GM10248 (cell line): ENCODE measurements around the gene MSRB1.

Experiments
- CTCF ChIA-PET: fragments of 300-600 bp; sonication (Branson Sonifier 250); formaldehyde crosslinking; extraction: SDS; loops from one replicate; lab custom pipeline; 2021; ENCODE audit warnings: antibody characterized with exemption; lab: Yijun Ruan, JAX
- POLR2A ChIA-PET: fragments of 350-650 bp; sonication (Branson Sonifier 250); formaldehyde crosslinking; extraction: SDS; loops from one replicate; lab custom pipeline; 2020; ENCODE audit warnings: antibody characterized with exemption; lab: Yijun Ruan, JAX
- DNase-seq: peaks from one replicate; pipeline ENCODE4 v3.0.0; 2012; ENCODE audit errors: extremely low spot score
- CTCF ChIP-seq: IDR thresholded peaks from 2 replicates; pipeline ENCODE4 v1.5.1; 2012; ENCODE audit warnings: mild to moderate bottlenecking, low read depth; ENCODE audit errors: extremely low read depth, missing control alignments, control extremely low read depth

Gene MSRB1

GRCh38 chr16:1980030-1980769 is 37.2 kb upstream of the MSRB1 start:
- CTCF ChIA-PET = no interaction called here
- TF ChIP-seq CTCF = no peak
- DNase-seq = no peak
- POLR2A ChIA-PET = interaction anchor here (0.5 to 3.2 kb wide), 3 partner anchors 11 to 672 kb away, joined by 3 to 21 read pairs (median 3); partner anchors contain the start of gene RPS2

- no peak for TF ChIP-seq CTCF
- CTCF ChIA-PET = no interaction called here
- DNase-seq = no peak
- POLR2A ChIA-PET = interaction anchor here (1.7 kb wide), 1 partner anchor 14 kb away, joined by 7 read pairs; the partner anchor contains the start of gene RPS2
These were observed 36.5 kb upstream of the MSRB1 start for GRCh38 chr16:1979271-1980029.

GRCh38 chr16:1978476-1979120 is 35.6 kb upstream of the MSRB1 start:
- no peak for DNase-seq
- POLR2A ChIA-PET = interaction anchor here (0.9 to 1.7 kb wide), 2 partner anchors 14 to 177 kb away, joined by 3 to 7 read pairs; partner anchors contain the start of genes RPS2 and TRAF7
- CTCF ChIA-PET = no interaction called here
- TF ChIP-seq CTCF = no peak

- no peak for TF ChIP-seq CTCF
- CTCF ChIA-PET = no interaction called here
- POLR2A ChIA-PET = interaction anchor here (0.9 to 1.7 kb wide), 2 partner anchors 13 to 177 kb away, joined by 3 to 7 read pairs; partner anchors contain the start of genes RPS2 and TRAF7
- DNase-seq = no peak
These were observed 34.9 kb upstream of the MSRB1 start for GRCh38 chr16:1977875-1978268.

- DNase-seq = no peak
- POLR2A ChIA-PET = interaction anchor here (0.6 to 2.7 kb wide), 4 partner anchors 12 to 1625 kb away, joined by 3 to 19 read pairs (median 4); partner anchors contain the start of genes AXIN1, RNF151, RPS2 and TRAF7
- TF ChIP-seq CTCF = no peak
- CTCF ChIA-PET = no interaction called here
These were observed 34.2 kb upstream of the MSRB1 start for GRCh38 chr16:1976951-1977874.
